ENCODE results near the gene PRPF39. TPM values are rescaled to one million over a fixed set of nuclear protein-coding genes. Genes with fewer than 3 reads are reported as not detected.

The PRPF39 gene
- total RNA-seq, 1 donor from 2014 or later: 31.3 TPM

- H3K4me3 ChIP-seq: no peak overlapping the region
- H3K9me3 ChIP-seq: no peaks in the 10 kb centered on the region
- ATAC-seq (no peak), DNase-seq (no peak)
- no peaks in the 10 kb centered on the region for H3K4me1 ChIP-seq
- H3K27me3 ChIP-seq: no peaks in the 10 kb centered on the region
- TF ChIP-seq, protein P1, sequence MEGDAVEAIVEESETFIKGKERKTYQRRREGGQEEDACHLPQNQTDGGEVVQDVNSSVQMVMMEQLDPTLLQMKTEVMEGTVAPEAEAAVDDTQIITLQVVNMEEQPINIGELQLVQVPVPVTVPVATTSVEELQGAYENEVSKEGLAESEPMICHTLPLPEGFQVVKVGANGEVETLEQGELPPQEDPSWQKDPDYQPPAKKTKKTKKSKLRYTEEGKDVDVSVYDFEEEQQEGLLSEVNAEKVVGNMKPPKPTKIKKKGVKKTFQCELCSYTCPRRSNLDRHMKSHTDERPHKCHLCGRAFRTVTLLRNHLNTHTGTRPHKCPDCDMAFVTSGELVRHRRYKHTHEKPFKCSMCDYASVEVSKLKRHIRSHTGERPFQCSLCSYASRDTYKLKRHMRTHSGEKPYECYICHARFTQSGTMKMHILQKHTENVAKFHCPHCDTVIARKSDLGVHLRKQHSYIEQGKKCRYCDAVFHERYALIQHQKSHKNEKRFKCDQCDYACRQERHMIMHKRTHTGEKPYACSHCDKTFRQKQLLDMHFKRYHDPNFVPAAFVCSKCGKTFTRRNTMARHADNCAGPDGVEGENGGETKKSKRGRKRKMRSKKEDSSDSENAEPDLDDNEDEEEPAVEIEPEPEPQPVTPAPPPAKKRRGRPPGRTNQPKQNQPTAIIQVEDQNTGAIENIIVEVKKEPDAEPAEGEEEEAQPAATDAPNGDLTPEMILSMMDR (IDR thresholded peaks at IDR 0.05): no peak
- no peak overlapping the region for H3K27ac ChIP-seq
- intact Hi-C loops (cut with DNase I): no loop called here
- peaks cover 33% of the 10 kb centered on the region for H3K36me3 ChIP-seq
Measured at GRCh38 chr14:45041641-45042040, 42.3 kb upstream of the PRPF39 start.

GRCh38 chr14:45044638-45045037, 39.3 kb upstream of the PRPF39 start:
- no peaks in the 10 kb centered on the region for H3K27me3 ChIP-seq
- DNase-seq (no peak), ATAC-seq (no peak)
- TF ChIP-seq, protein P1 (IDR thresholded peaks at IDR 0.05): no peak
- no peaks in the 10 kb centered on the region for H3K9me3 ChIP-seq
- intact Hi-C loops (cut with DNase I): no loop called here
- H3K36me3 ChIP-seq: peaks cover 30% of the 10 kb centered on the region
- H3K4me3 ChIP-seq: no peak overlapping the region
- H3K27ac ChIP-seq: no peak overlapping the region
- H3K4me1 ChIP-seq: no peaks in the 10 kb centered on the region

- Histone ChIP-seq H3K27me3 (no peaks in the 10 kb centered on the region), H3K27ac (no peak overlapping the region), H3K4me3 (no peak overlapping the region), H3K36me3 (peaks cover 40% of the 10 kb centered on the region), H3K9me3 (no peaks in the 10 kb centered on the region), H3K4me1 (no peaks in the 10 kb centered on the region)
- no peak for ATAC-seq
- intact Hi-C loops (cut with DNase I): no loop called here
- DNase-seq: no peak
- TF ChIP-seq, protein P1 (IDR thresholded peaks at IDR 0.05): no peak
Measured at GRCh38 chr14:45048385-45048784, 35.5 kb upstream of the PRPF39 start.

DNA sequence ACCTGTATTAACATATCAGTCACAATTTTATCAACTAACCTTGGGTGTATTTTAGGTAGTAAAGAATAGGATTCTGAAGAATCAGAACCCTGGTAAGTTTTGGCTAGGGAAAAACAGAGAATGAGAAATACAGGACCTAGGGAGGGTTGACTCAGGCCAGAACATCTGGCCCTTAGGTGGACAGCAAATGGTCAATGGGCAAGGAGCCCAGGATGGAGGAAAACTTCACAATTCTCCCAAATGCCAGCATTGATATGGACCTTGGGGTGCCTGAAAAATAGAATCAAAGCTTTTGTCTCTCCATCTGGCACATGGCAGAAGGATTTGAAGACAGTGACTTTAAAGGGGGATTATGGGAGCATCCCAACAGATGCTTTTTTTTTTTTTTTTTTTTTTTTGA, 32.7 kb upstream of the PRPF39 start:
- H3K27me3 ChIP-seq: no peaks in the 10 kb centered on the region
- H3K4me3 ChIP-seq: no peak overlapping the region
- DNase-seq (no peak), ATAC-seq (no peak)
- intact Hi-C loops (cut with DNase I): no loop called here
- peaks cover 48% of the 10 kb centered on the region for H3K36me3 ChIP-seq
- H3K4me1 ChIP-seq: no peaks in the 10 kb centered on the region
- H3K27ac ChIP-seq: no peak overlapping the region
- no peaks in the 10 kb centered on the region for H3K9me3 ChIP-seq
- TF ChIP-seq, protein P1 (IDR thresholded peaks at IDR 0.05): no peak

DNA sequence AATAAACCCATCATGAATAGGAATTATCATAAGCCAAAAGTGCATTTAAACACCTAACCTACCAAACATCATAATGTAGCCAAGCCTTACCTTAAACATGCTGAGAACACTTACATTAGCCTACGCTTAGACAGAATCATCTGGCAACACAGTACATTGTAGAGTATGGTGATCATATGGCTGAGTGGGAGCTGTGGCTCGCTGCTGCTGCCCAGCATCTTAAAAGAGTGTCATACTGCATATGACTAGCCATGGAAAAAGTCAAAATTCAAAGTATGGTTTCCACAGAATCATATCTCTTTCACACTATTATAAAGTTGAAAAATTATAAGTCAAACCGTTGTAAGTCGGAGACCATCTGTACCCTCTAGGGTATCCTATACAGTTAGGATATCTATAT, 32.0 kb upstream of the PRPF39 start:
- Histone ChIP-seq H3K4me1 (no peaks in the 10 kb centered on the region), H3K9me3 (no peaks in the 10 kb centered on the region), H3K27ac (no peak overlapping the region), H3K27me3 (no peaks in the 10 kb centered on the region), H3K4me3 (no peak overlapping the region), H3K36me3 (peaks cover 40% of the 10 kb centered on the region)
- no peak for ATAC-seq
- intact Hi-C loops (cut with DNase I): no loop called here
- TF ChIP-seq, protein P1 (IDR thresholded peaks at IDR 0.05): no peak
- DNase-seq: no peak

DNA sequence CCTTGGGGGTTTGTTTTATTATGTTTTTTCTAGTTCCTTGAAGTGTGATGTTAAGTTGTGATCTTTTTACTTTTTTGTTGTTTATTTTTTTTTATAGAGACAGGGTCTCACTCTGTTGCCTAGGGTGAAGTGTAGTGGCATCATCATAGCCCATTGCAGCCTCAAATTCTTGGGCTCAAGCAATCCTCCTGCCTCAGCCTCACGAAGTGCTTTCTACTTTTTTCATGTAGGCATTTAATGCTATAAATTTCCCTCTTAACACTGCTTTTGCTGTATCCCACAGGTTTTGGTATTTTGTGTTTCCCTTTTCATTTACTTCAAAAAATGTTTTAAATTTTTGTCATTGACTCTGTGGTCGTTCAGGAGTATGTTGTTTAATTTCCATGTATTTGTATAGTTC, 26.6 kb upstream of the PRPF39 start:
- ATAC-seq (no peak), DNase-seq (no peak)
- no peak overlapping the region for H3K4me3 ChIP-seq
- peaks cover 31% of the 10 kb centered on the region for H3K36me3 ChIP-seq
- TF ChIP-seq, protein P1 (IDR thresholded peaks at IDR 0.05): no peak
- intact Hi-C loops (cut with DNase I): no loop called here
- H3K4me1 ChIP-seq: no peaks in the 10 kb centered on the region
- no peaks in the 10 kb centered on the region for H3K9me3 ChIP-seq
- H3K27ac ChIP-seq: no peak overlapping the region
- H3K27me3 ChIP-seq: no peaks in the 10 kb centered on the region

Data from upper lobe of right lung (tissue), 1 donor.